SK-N-SH treated with all-trans-retinoic acid at 6 μM for 48 hours (cell line): Measurements from ENCODE around the gene AP4S1.

Experiments used
- ARNTL ChIP-seq: fragments of 450-650 bp; formaldehyde crosslinking; IDR thresholded peaks from 2 replicates; pipeline ENCODE4 v1.5.0; 2020; ENCODE audit warnings: low read depth, mild to moderate bottlenecking, moderate library complexity, borderline replicate concordance
- CREB5 ChIP-seq: fragments of 250-450 bp; sonication (Bioruptor Pico); IDR thresholded peaks from 2 replicates; pipeline ENCODE4 v1.5.1; 2020; ENCODE audit warnings: low read depth, mild to moderate bottlenecking, moderate library complexity
- ESRRG ChIP-seq: fragments of 250-450 bp; sonication (Bioruptor Pico); IDR thresholded peaks from 2 replicates; pipeline ENCODE4 v1.6.1; 2021; ENCODE audit warnings: mild to moderate bottlenecking
- PATZ1 ChIP-seq: fragments of 250-450 bp; sonication (Bioruptor Pico); IDR thresholded peaks from 2 replicates; pipeline ENCODE4 v1.8.0; 2020; ENCODE audit warnings: mild to moderate bottlenecking, moderate library complexity, borderline replicate concordance
- RARB ChIP-seq: fragments of 250-450 bp; sonication (Bioruptor Pico); IDR thresholded peaks from 2 replicates; pipeline ENCODE4 v1.8.0; 2021; ENCODE audit warnings: mild to moderate bottlenecking, moderate library complexity
- SNAI2 ChIP-seq: fragments of 250-450 bp; sonication (Bioruptor Pico); IDR thresholded peaks from 2 replicates; pipeline ENCODE4 v1.5.0; 2020; ENCODE audit warnings: mild to moderate bottlenecking, moderate library complexity
- TCF4 ChIP-seq: fragments of 250-450 bp; sonication (Bioruptor Pico); IDR thresholded peaks from 2 replicates; pipeline ENCODE4 v1.8.0; 2021; ENCODE audit warnings: mild to moderate bottlenecking, moderate library complexity, borderline replicate concordance
- TOX ChIP-seq: fragments of 250-450 bp; sonication (Bioruptor Pico); IDR thresholded peaks from 2 replicates; pipeline ENCODE4 v1.8.0; 2021; ENCODE audit warnings: mild to moderate bottlenecking, moderate library complexity, borderline replicate concordance
- TSHZ2 ChIP-seq: fragments of 250-450 bp; sonication (Bioruptor Pico); IDR thresholded peaks from 2 replicates; pipeline ENCODE4 v1.5.0; 2020; ENCODE audit warnings: mild to moderate bottlenecking, moderate library complexity
- ZFP3 ChIP-seq: fragments of 250-450 bp; sonication (Bioruptor Pico); IDR thresholded peaks from 2 replicates; pipeline ENCODE4 v1.5.0; 2020; ENCODE audit warnings: mild to moderate bottlenecking, moderate library complexity
- ZFP30 ChIP-seq: fragments of 450-650 bp; formaldehyde crosslinking; IDR thresholded peaks from 2 replicates; pipeline ENCODE4 v1.5.0; 2022; ENCODE audit warnings: mild to moderate bottlenecking, moderate library complexity
- ZNF8 ChIP-seq: fragments of 450-650 bp; formaldehyde crosslinking; IDR thresholded peaks from 2 replicates; pipeline ENCODE4 v1.5.0; 2020; ENCODE audit warnings: mild to moderate bottlenecking, moderate library complexity

GRCh38 chr14:30988509-30988908 is 36.9 kb upstream of the AP4S1 start:
- TF ChIP-seq TSHZ2 (CRISPR knock-in tag) (no peak), RARB (CRISPR knock-in tag) (no peak), ESRRG (CRISPR knock-in tag) (no peak), TOX (CRISPR knock-in tag) (no peak), ZNF8 (CRISPR knock-in tag) (no peak), PATZ1 (no peak), TCF4 (CRISPR knock-in tag) (no peak), CREB5 (CRISPR knock-in tag) (no peak), ZFP3 (no peak), SNAI2 (CRISPR knock-in tag) (no peak), ZFP30 (CRISPR knock-in tag) (no peak), ARNTL (CRISPR knock-in tag) (no peak)
